ENCODE results near the gene ZNF668.

- no peak for TF ChIP-seq CTCF (conservative IDR thresholded peaks at IDR 0.05; ENCODE audit: low read depth in 2 of 2)
- TF ChIP-seq, protein P1, sequence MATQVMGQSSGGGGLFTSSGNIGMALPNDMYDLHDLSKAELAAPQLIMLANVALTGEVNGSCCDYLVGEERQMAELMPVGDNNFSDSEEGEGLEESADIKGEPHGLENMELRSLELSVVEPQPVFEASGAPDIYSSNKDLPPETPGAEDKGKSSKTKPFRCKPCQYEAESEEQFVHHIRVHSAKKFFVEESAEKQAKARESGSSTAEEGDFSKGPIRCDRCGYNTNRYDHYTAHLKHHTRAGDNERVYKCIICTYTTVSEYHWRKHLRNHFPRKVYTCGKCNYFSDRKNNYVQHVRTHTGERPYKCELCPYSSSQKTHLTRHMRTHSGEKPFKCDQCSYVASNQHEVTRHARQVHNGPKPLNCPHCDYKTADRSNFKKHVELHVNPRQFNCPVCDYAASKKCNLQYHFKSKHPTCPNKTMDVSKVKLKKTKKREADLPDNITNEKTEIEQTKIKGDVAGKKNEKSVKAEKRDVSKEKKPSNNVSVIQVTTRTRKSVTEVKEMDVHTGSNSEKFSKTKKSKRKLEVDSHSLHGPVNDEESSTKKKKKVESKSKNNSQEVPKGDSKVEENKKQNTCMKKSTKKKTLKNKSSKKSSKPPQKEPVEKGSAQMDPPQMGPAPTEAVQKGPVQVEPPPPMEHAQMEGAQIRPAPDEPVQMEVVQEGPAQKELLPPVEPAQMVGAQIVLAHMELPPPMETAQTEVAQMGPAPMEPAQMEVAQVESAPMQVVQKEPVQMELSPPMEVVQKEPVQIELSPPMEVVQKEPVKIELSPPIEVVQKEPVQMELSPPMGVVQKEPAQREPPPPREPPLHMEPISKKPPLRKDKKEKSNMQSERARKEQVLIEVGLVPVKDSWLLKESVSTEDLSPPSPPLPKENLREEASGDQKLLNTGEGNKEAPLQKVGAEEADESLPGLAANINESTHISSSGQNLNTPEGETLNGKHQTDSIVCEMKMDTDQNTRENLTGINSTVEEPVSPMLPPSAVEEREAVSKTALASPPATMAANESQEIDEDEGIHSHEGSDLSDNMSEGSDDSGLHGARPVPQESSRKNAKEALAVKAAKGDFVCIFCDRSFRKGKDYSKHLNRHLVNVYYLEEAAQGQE (IDR thresholded peaks at IDR 0.05; ENCODE audit: unreplicated experiment): no peak
- no peak for TF ChIP-seq EZH2phosphoT487 (IDR thresholded peaks at IDR 0.05; ENCODE audit: unreplicated experiment)
- TF ChIP-seq POLR2AphosphoS5 (IDR thresholded peaks at IDR 0.05; ENCODE audit: low read depth): no peak
- TF ChIP-seq EZH2 (IDR thresholded peaks at IDR 0.05; ENCODE audit: low read depth, unreplicated experiment): no peak
- no peak for TF ChIP-seq CREB1 (CRISPR knock-in tag; IDR thresholded peaks at IDR 0.05; ENCODE audit: low read depth)
Observed at GRCh38 chr16:31081428-31082351, 7.7 kb upstream of the ZNF668 start.
